ENCODE results near the gene EHD4. TPM values are rescaled to one million over a fixed set of nuclear protein-coding genes. Genes with fewer than 3 reads are reported as not detected.

EHD4 gene
- total RNA-seq, 1 donor from 2014 or later, result 64.9 TPM

DNA sequence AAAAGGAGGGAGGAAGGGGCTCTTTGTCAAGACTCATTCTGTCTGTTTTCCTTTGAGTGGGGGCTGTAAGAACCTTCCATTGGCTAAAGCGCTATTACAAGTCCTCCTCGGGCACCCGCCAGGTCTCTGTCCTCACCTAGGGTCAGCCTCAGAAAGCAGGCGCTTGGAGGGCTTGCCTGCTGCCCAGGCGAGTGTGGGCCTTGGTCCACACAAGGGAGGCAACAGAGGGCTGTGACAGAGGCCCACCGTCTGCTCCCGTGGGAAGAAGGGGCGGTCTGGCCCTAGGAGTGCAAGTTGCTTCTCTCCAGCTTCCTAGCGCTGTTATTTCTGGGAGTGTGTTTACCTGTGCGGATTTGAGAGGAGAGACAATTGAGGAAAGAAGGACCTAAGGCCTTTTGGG, 24.0 kb upstream of the EHD4 start:
- TF ChIP-seq, protein P1, sequence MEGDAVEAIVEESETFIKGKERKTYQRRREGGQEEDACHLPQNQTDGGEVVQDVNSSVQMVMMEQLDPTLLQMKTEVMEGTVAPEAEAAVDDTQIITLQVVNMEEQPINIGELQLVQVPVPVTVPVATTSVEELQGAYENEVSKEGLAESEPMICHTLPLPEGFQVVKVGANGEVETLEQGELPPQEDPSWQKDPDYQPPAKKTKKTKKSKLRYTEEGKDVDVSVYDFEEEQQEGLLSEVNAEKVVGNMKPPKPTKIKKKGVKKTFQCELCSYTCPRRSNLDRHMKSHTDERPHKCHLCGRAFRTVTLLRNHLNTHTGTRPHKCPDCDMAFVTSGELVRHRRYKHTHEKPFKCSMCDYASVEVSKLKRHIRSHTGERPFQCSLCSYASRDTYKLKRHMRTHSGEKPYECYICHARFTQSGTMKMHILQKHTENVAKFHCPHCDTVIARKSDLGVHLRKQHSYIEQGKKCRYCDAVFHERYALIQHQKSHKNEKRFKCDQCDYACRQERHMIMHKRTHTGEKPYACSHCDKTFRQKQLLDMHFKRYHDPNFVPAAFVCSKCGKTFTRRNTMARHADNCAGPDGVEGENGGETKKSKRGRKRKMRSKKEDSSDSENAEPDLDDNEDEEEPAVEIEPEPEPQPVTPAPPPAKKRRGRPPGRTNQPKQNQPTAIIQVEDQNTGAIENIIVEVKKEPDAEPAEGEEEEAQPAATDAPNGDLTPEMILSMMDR (IDR thresholded peaks at IDR 0.05; ENCODE audit: unreplicated experiment), result no peak
- Mint-ChIP-seq H3K27me3 (ENCODE audit: unreplicated experiment) (peaks cover 4% of the 10 kb centered on the region), H3K27ac (ENCODE audit: unreplicated experiment) (no peak overlapping the region), H3K4me3 (ENCODE audit: unreplicated experiment) (no peak overlapping the region), H3K9me3 (ENCODE audit: unreplicated experiment) (no peaks in the 10 kb centered on the region), H3K4me1 (ENCODE audit: unreplicated experiment) (peaks cover 7% of the 10 kb centered on the region), H3K36me3 (ENCODE audit: low read depth, unreplicated experiment) (no peaks in the 10 kb centered on the region)
- no peak for DNase-seq (ENCODE audit: low spot score)

DNA sequence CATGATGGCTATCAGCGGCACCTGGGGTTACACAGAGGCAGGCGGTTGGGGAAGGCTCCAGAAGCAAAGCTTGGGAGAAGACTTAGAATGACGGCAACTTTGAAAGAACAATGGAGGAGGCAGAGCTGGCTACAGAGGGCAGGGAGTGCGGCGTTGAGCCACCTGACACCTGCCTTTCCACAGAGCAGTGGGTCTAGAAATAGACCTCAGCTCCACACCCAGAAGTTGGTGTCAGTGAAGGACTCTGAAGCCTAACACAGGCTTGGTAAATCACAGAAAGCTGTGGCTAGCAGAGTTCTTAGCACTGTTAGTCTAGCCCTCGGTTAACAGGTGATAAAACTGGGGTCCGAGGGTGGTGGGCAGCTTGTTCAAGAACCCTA, 23.1 kb upstream of the EHD4 start:
- peaks cover 7% of the 10 kb centered on the region for H3K4me1 Mint-ChIP-seq (ENCODE audit: unreplicated experiment)
- no peaks in the 10 kb centered on the region for H3K9me3 Mint-ChIP-seq (ENCODE audit: unreplicated experiment)
- no peak overlapping the region for H3K4me3 Mint-ChIP-seq (ENCODE audit: unreplicated experiment)
- DNase-seq (ENCODE audit: low spot score), result no peak
- H3K27me3 Mint-ChIP-seq (ENCODE audit: unreplicated experiment), result peaks cover 2% of the 10 kb centered on the region
- H3K27ac Mint-ChIP-seq (ENCODE audit: unreplicated experiment), result no peak overlapping the region
- H3K36me3 Mint-ChIP-seq (ENCODE audit: low read depth, unreplicated experiment), result no peaks in the 10 kb centered on the region
- TF ChIP-seq, protein P1 (IDR thresholded peaks at IDR 0.05; ENCODE audit: unreplicated experiment), result no peak

DNA sequence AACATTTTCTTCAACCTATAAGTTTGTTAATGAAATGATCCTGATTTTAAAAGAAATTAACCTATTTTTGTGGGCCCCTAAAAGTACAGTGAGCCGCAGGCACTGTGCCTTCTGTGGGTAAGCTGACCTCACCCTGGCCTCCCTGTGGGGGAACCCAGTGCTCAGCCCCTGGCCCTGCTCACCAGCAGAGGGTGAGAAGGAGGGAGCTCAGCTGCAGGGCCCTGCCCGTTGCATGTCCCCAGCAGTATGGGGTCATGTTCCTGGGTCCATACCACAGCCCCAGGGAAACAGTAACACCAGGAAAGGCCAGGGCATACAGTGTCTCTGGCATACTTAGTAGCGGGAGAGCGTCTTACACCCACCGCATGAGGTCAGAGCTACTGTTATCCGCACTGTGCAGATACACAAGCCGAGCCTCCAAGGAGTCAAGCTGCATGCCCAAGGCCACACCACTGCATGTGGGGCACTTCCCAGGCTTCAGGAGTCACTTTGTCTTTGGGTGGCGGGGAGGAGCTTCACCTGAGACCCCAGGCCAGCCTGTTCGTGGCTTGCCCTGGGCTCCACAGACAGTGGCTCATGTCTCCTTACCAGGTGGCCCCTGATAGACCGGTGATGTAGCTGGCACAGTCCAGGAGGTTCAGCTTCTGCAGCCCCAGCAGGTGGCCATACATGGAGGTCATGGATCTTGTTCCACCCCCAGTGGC, 22.6 kb upstream of the EHD4 start:
- no peaks in the 10 kb centered on the region for H3K36me3 Mint-ChIP-seq (ENCODE audit: low read depth, unreplicated experiment)
- no peak overlapping the region for H3K4me3 Mint-ChIP-seq (ENCODE audit: unreplicated experiment)
- H3K4me1 Mint-ChIP-seq (ENCODE audit: unreplicated experiment), result peaks cover 7% of the 10 kb centered on the region
- H3K27ac Mint-ChIP-seq (ENCODE audit: unreplicated experiment), result no peak overlapping the region
- no peak for DNase-seq (ENCODE audit: low spot score)
- peaks cover 2% of the 10 kb centered on the region for H3K27me3 Mint-ChIP-seq (ENCODE audit: unreplicated experiment)
- TF ChIP-seq, protein P1 (IDR thresholded peaks at IDR 0.05; ENCODE audit: unreplicated experiment), result no peak
- no peaks in the 10 kb centered on the region for H3K9me3 Mint-ChIP-seq (ENCODE audit: unreplicated experiment)

DNA sequence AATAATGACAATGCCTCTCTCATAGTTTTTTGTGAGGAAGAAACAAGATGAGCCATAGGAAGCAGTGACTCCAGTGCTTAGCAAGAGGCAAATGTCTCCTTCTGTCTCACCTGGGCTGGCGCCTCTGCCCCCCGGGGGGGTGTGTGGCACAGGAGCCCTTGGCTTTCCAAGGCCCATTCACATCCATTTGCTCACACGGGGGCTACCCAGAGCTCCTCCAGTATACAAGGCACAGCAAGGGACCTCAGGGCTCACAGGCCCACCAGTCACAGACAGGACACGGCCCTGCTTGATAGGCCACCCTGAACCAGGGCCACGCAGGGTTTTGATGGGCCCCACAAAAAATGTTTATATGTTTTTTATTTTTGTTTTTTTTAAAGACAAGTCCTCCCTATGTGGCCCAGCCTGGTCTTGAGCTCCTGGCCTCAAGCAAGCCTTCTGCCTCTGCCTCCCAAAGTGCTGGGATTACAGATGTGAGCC, 21.9 kb upstream of the EHD4 start:
- Mint-ChIP-seq H3K27ac (ENCODE audit: unreplicated experiment) (no peak overlapping the region), H3K9me3 (ENCODE audit: unreplicated experiment) (no peaks in the 10 kb centered on the region), H3K4me1 (ENCODE audit: unreplicated experiment) (peaks cover 7% of the 10 kb centered on the region), H3K36me3 (ENCODE audit: low read depth, unreplicated experiment) (no peaks in the 10 kb centered on the region), H3K27me3 (ENCODE audit: unreplicated experiment) (peaks cover 2% of the 10 kb centered on the region), H3K4me3 (ENCODE audit: unreplicated experiment) (no peak overlapping the region)
- no peak for DNase-seq (ENCODE audit: low spot score)
- TF ChIP-seq, protein P1 (IDR thresholded peaks at IDR 0.05; ENCODE audit: unreplicated experiment), result no peak

DNA sequence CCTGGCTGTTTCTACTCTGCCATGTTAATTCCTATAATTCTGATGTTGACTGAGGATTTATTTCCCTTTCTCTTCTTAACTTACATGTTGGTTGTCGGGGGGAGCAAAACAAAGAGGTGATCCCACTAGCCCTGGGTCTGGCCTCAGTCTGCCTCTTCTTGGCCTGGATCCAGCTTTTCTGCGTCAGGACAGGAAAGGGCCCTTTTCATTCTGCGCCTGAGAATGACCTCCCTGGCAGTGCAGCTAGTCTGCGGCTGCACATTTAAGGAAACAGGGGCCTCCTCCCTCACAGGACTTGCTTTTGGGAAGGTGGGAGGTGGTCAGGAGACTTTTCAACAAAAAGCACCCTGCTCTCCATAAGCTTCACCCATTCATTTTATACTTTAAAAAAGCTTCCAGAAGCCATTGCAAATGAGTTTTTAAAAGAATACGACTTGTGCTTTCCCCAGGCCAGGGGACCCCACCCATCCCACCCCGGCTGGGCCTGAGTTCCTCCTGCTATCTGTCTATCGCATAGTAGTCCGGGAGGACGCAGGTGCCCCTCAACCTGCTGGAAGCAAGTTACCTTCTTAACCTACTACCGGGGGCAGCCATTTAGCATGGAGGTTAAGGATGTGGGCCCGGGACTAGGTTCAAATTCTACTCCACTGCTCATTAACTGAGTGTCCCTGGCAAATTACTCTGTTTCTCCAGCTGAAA, 21.3 kb upstream of the EHD4 start:
- DNase-seq (ENCODE audit: low spot score), result no peak
- Mint-ChIP-seq H3K27me3 (ENCODE audit: unreplicated experiment) (peaks cover 4% of the 10 kb centered on the region), H3K4me1 (ENCODE audit: unreplicated experiment) (peaks cover 7% of the 10 kb centered on the region), H3K27ac (ENCODE audit: unreplicated experiment) (no peak overlapping the region), H3K4me3 (ENCODE audit: unreplicated experiment) (no peak overlapping the region), H3K9me3 (ENCODE audit: unreplicated experiment) (no peaks in the 10 kb centered on the region), H3K36me3 (ENCODE audit: low read depth, unreplicated experiment) (no peaks in the 10 kb centered on the region)
- TF ChIP-seq, protein P1 (IDR thresholded peaks at IDR 0.05; ENCODE audit: unreplicated experiment), result no peak
